KOPT-K1 (cell line): ENCODE measurements around the gene PKNOX2.

ENCODE experiments used
- H3K27ac ChIP-seq: fragments of 200-600 bp; sonication (generic); 2 replicates; pipeline ENCODE4 v1.5.1; 2016; ENCODE audit warnings: antibody characterized with exemption, mild to moderate bottlenecking, low read depth, low read length; ENCODE audit not compliant: poor library complexity, severe bottlenecking
- H3K36me3 ChIP-seq: fragments of 200-600 bp; sonication (generic); 2 replicates; pipeline ENCODE4 v1.5.1; 2017; ENCODE audit warnings: antibody characterized with exemption, mild to moderate bottlenecking, low read length, moderate library complexity; ENCODE audit not compliant: insufficient read depth
- H3K9me3 ChIP-seq: fragments of 200-600 bp; sonication (generic); 2 replicates; pipeline ENCODE4 v1.5.1; 2017; ENCODE audit warnings: antibody characterized with exemption, low read length, mild to moderate bottlenecking; ENCODE audit not compliant: insufficient read depth, poor library complexity, severe bottlenecking

The PKNOX2 gene

GRCh38 chr11:125346565-125347260 lies 182.2 kb downstream of the PKNOX2 start:
- no peak overlapping the region for H3K27ac ChIP-seq
- H3K36me3 ChIP-seq: no peaks in the 10 kb centered on the region
- H3K9me3 ChIP-seq: no peaks in the 10 kb centered on the region

DNA sequence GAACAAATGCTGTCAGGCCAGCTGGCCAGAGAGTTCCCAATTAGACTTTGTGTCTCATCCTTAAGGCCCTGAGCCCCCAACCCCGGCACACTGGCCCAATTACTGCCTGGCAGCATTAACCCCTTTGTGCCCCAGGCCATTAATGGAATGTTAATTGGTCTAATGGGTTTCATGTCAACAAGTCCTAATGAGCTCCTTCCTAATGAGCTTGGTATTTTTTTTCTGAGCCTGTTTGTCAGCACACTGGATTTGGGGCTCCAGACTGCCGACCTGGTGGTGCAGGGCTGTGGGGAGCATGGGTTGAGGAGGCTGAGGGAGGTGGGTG lies 182.7 kb downstream of the PKNOX2 start:
- no peak overlapping the region for H3K27ac ChIP-seq
- no peaks in the 10 kb centered on the region for H3K9me3 ChIP-seq
- no peaks in the 10 kb centered on the region for H3K36me3 ChIP-seq

- Histone ChIP-seq H3K36me3 (no peaks in the 10 kb centered on the region), H3K27ac (no peak overlapping the region)
These were observed 183.6 kb downstream of the PKNOX2 start for GRCh38 chr11:125348141-125348651.

DNA sequence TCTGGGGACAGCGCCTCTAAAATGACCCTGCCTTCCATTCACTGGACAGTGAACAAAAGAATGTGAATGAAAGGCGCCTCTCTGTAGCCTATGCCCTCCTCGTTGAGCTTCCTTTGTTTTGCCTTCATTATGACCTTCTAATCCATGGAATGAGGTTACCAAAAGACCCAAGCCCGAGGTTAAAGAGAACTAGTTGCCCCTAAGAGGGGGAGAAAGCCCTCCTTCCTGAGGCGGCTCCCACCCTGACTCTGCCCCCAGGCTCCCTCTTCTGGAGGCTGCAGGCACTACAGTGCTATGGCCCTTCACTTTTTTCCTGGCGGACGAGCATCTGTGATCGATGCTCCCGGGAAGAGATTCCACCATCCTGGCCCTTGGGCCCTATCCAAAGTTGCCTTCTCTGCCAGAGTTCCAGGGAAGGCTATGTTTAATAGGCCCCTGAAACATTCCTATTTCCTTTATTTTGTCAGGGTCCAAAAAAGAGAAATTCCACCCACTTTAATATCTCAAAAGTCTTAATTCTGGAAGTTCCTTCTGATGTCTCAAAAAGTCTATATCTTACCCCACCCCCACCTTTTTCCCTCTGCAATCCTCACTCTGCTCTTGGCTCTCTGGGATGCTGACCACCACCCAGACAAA lies 184.2 kb downstream of the PKNOX2 start:
- Histone ChIP-seq H3K27ac (no peak overlapping the region), H3K9me3 (no peaks in the 10 kb centered on the region), H3K36me3 (no peaks in the 10 kb centered on the region)

More at GRCh38 chr11:125348141-125348651, 183.6 kb downstream of the PKNOX2 start:
- H3K9me3 ChIP-seq: no peaks in the 10 kb centered on the region

- Histone ChIP-seq H3K9me3 (no peaks in the 10 kb centered on the region), H3K36me3 (no peaks in the 10 kb centered on the region), H3K27ac (no peak overlapping the region)
These were observed 185.9 kb downstream of the PKNOX2 start for GRCh38 chr11:125350206-125351032.

GRCh38 chr11:125351033-125351867 lies 186.7 kb downstream of the PKNOX2 start:
- Histone ChIP-seq H3K9me3 (no peaks in the 10 kb centered on the region), H3K27ac (no peak overlapping the region), H3K36me3 (no peaks in the 10 kb centered on the region)

DNA sequence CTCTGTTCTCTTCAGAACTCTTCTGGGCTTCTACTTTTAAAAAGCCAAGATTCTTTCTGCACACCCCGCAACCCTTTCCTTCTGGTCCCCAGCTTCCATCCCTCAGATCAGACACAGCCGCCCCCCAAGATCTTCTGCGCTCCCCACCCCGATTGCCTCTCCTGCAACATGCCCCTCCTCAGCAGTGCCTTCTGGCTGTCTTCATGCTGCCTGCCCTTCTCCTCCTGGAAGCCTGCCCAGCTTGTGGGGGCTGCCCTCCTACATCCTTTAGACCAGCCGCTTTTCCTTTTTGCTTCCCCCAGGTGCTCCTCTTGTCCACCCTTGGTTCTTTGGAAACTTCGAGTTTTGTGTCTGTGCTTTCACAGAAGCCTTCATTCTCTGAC lies 187.3 kb downstream of the PKNOX2 start:
- no peaks in the 10 kb centered on the region for H3K9me3 ChIP-seq
- H3K36me3 ChIP-seq: no peaks in the 10 kb centered on the region
- H3K27ac ChIP-seq: no peak overlapping the region

- no peak overlapping the region for H3K27ac ChIP-seq
- no peaks in the 10 kb centered on the region for H3K36me3 ChIP-seq
- H3K9me3 ChIP-seq: no peaks in the 10 kb centered on the region
These were observed 192.2 kb downstream of the PKNOX2 start for GRCh38 chr11:125356797-125357196.

DNA sequence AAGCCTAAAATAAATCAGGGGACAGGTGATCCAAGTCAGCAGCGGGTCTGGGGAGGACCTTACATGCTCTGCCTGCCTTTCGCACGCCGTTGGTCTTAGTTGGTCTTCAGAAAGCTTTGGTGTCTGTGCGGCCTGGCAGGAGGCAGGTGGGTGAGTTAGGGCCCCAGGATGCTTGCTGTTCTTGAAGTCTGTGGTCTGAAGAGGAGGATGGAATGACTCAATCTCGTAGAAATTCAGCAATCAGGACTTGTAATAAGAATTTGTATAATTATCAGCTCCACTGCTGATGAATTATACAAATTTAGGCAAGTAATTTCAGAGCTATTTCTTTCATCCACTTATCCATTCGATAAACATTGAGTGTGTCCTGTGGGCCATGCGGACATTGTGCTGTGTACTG lies 193.0 kb downstream of the PKNOX2 start:
- Histone ChIP-seq H3K9me3 (no peaks in the 10 kb centered on the region), H3K27ac (no peak overlapping the region), H3K36me3 (no peaks in the 10 kb centered on the region)

GRCh38 chr11:125358254-125358840 lies 193.8 kb downstream of the PKNOX2 start:
- no peak overlapping the region for H3K27ac ChIP-seq
- no peaks in the 10 kb centered on the region for H3K9me3 ChIP-seq
- no peaks in the 10 kb centered on the region for H3K36me3 ChIP-seq

- H3K27ac ChIP-seq: no peak overlapping the region
- H3K9me3 ChIP-seq: no peaks in the 10 kb centered on the region
These were observed 194.6 kb downstream of the PKNOX2 start for GRCh38 chr11:125359130-125359529.

GRCh38 chr11:125360066-125360465 lies 195.5 kb downstream of the PKNOX2 start:
- H3K36me3 ChIP-seq: no peaks in the 10 kb centered on the region
- H3K27ac ChIP-seq: no peak overlapping the region
- no peaks in the 10 kb centered on the region for H3K9me3 ChIP-seq

More at GRCh38 chr11:125359130-125359529, 194.6 kb downstream of the PKNOX2 start:
- no peaks in the 10 kb centered on the region for H3K36me3 ChIP-seq

GRCh38 chr11:125364121-125364826 lies 199.7 kb downstream of the PKNOX2 start:
- Histone ChIP-seq H3K36me3 (no peaks in the 10 kb centered on the region), H3K9me3 (no peaks in the 10 kb centered on the region), H3K27ac (no peak overlapping the region)
